ENCODE data around the gene PCBD2.
"Not testable (repeated sequence)": the region's sequence is repeated elsewhere in the genome, so short reads cannot be mapped to it uniquely, and the experiment has no call there.

The PCBD2 gene

GRCh38 chr5:134904610-134905245, at the start of gene PCBD2:
Gene PCBD2, plus strand, starts transcription at chr5:134905131. Its CDS starts 9 bp downstream, at chr5:134905140.
- peak; percentile 12 for DNase-seq

- not testable (repeated sequence) for DNase-seq
Measured at GRCh38 chr5:134856465-134856864, 48.5 kb upstream of the PCBD2 start.

DNA sequence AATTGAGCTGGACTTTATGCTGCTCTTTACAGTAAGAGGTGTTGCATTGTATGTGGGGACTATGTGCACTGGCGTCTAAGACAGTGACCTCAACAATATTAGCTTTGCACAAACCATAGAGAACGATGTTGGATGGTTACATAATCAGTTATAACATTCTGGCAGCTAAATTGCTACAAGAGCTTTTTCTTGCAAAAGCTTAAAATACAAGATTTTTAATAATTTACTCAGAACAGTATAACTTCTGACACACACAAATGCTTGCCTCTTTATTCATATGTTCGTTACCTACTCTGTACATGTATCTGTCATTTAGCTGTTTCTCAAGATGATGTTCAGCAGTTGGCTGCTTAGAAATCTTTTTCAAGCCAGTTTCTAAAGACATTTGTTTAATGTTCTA, 47.5 kb upstream of the PCBD2 start:
- no peak for DNase-seq

GRCh38 chr5:134864707-134865106, 40.2 kb upstream of the PCBD2 start:
- DNase-seq, result no peak

DNA sequence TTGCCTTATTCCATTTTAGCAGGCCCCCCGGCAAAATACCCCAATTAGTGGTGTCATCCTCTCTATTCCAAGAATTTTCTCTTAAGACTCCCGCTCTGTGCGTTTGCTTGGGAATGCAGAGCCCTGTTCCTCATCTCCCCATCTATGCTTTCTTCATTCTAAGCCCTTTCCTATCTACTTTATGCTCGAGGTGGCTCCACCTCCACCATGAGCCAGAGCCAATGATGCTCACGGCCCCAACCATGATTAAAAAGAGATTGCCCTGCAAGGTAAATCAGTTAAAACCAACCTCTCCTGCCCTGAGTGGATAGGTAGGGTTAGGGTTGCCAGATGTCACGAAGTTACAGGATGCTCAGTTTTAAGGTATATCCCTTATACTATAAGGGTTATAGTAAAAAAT, 31.4 kb upstream of the PCBD2 start:
- DNase-seq, result no peak

DNA sequence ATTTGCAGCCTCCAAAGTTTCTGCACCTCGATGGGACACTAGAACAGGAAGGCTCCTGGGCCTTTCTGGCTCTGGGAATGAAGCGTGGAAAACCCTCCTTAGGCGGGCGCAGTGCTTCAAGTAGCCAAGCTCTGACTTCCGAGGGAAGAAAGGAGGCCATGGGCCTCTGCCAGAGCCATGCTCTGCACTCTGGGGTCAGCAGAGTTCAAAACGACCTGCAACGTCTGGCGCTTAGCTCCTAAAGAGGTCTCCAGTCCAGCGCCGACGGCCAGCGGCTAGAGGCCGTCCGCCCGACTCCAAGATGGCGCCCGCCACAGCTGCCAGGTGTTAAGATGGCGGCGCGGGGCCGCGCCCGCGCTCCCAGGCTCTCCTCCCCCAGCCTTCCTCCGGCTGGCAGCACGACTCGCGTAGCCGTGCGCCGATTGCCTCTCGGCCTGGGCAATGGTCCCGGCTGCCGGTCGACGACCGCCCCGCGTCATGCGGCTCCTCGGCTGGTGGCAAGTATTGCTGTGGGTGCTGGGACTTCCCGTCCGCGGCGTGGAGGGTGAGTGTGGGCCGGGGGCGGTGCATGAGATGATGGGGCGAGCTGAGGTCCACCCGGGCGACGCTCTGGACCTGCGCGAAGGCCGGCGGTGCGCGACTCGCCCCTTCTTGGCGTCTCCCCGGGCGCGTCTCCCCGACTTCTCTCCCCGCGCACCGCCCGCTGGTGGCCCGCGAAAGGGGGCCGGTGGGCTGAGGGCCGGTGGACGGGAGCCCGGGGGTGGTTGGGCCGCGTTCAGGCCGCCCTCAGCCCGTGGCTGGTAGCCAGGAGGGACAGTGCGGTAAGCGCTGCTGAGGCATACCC, 30.7 kb upstream of the PCBD2 start, which contains the start of gene TXNDC15:
TXNDC15 (plus strand) TSS at position 385 of the 844 bp plus-strand sequence; CDS start at position 442, 57 bp downstream.
- DNase-seq, result no peak

DNA sequence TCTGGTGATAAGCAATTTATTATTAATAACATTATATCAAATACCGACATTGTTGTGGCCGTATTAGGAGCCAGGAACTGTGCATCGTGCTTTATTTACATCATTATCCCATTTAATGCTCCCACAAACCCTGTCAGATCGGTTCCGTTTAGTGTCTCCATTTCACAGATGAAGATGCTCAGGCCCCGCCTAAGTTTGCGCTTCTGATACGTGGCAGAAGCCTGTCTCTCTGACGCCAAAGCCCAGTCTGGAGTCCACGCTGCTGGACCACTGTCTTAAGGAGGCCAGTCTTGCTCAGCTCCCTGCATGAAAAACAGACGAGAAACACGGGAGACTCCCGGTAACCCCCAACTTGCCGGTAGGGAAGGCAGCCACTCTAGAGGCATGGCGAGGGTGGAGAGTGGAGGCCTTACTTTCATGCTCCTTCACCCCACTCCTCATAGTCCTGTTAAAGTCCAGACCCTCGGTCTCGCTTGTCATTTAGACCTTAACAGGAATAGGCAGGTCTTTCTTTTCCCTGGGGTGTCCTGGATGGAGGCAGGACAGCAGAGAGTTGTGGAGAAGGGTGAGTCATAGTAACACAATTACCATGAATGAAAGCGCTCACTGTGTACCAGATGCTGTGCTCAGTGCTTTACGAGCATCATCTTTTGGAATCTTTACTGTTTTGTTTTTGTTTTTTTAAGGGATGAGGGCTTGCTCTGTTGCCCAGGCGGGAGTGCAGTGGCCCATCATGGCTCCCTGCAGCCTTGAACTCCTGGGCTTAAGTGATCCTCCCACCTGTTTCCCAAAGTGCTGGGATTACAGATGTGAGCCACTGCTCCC, 29.9 kb upstream of the PCBD2 start:
- DNase-seq, result no peak

DNA sequence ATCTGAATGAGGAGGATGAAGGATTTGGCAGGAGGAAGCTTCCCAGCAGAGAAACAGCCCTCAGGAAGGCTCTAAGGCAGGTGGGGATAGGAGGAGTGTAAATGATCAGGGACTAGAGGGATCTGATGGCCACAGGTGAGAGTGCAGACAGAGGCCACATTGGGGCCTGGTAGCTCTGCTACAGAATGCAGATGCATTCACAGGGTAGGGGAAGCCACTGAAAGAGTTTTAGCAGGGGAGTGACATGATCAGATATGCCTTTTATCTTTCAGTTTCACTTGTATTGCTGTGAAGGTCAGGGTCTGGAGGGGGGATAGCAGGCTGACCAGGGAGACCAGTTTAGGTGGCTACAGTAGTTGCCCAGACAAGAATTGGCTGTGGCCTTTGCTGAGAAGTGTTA, 27.8 kb upstream of the PCBD2 start:
- DNase-seq, result no peak

- no peak for DNase-seq
Measured at GRCh38 chr5:134878403-134878802, 26.5 kb upstream of the PCBD2 start.

DNA sequence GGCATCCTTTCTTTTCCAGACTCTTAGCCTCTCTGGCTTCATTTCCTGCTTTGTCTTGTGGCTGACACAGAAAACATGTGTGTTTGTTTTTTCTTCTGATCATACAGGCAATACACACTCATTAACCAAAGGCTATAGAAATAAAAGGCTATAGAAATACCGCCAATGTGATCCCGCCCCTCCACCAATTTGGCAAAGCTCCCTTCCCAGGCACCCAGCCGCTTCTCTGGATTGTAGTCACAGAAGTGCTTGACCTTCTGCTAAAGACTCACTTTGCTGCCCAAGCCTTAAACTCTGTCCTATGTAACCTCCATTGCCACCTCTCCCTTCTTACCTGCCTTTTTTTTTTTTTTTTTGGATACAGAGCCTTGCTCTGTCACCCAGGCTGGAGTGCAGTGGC, 25.5 kb upstream of the PCBD2 start:
- DNase-seq, result no peak

GRCh38 chr5:134880937-134881336, 24.0 kb upstream of the PCBD2 start:
- DNase-seq, result not testable (repeated sequence)

DNA sequence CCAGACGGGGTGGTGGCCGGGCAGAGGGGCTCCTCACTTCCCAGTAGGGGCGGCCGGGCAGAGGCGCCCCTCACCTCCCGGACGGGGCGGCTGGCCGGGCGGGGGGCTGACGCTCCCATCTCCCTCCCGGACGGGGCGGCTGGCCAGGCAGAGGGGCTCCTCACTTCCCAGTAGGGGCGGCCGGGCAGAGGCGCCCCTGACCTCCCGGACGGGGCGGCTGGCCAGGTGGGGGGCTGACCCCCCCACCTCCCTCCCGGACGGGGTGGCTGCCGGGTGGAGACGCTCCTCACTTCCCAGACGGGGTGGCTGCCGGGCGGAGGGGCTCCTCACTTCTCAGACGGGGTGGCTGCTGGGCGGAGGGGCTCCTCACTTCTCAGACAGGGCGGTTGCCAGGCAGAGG, 23.2 kb upstream of the PCBD2 start:
- not testable (repeated sequence) for DNase-seq

DNA sequence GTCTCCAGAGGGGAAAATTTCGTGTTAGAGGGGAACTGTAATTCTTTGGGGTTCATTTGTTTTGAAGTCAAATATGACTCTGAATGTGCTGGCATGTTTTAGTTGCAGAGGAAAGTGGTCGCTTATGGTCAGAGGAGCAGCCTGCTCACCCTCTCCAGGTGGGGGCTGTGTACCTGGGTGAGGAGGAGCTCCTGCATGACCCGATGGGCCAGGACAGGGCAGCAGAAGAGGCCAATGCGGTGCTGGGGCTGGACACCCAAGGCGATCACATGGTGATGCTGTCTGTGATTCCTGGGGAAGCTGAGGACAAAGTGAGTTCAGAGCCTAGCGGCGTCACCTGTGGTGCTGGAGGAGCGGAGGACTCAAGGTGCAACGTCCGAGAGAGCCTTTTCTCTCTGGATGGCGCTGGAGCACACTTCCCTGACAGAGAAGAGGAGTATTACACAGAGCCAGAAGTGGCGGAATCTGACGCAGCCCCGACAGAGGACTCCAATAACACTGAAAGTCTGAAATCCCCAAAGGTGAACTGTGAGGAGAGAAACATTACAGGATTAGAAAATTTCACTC, 17.3 kb upstream of the PCBD2 start:
- no peak for DNase-seq

DNA sequence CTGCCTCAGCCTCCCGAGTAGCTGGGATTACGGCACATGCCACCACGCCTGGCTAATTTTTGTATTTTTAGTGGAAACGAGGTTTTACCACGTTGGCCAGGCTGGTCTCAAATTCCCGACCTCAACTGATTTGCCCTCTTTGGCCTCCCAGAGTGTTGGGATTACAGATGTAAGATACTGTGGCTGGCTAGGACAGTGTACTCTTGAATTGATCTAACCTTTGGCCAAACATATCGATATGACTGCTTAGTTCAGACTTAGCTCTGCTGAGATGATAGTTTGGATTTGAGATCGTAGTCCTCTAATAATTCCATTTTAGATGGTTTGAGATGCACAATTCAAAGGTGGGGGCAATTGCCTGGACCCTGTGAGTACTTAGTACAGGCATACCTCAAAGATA, 15.6 kb upstream of the PCBD2 start:
- no peak for DNase-seq

DNA sequence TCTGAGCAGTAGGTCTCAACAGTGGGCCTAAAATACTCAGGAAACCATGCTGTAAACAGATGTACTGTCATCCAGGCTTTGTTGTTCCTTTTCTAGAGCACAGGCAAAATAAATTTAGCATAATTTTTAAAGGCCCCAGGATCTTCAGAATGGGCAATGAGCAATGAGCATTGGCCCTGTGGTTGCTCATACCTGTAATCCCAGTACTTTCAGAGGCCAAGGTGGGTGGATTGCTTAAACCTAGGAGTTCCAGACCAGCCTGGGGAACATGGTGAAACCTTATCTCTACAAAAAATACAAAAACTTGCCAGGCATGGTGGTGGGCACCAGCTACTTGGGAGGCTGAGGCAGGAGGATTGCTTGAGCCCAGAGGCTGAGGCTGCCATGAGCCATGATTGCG, 13.5 kb upstream of the PCBD2 start:
- DNase-seq, result no peak

GRCh38 chr5:134892282-134892681, 12.6 kb upstream of the PCBD2 start:
- no peak for DNase-seq

DNA sequence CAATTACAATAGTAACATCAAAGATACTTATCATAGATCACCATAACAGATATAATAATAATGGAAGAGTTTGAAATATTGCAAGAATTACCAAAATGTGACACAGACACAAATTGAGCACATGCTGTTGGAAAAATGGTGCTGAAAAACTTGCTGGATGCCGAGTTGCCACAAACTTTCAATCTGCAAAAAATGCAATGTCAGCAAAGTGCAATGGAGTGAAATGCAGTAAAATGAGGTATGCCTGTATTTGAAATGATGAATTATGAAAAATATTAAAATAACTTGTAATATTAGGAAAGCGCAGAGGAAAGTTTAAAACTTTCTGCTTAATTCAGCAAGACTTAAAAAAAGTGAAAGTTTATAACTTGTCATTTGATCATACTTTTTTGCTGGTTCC, 12.0 kb upstream of the PCBD2 start:
- no peak for DNase-seq

GRCh38 chr5:134893748-134894505, 11.0 kb upstream of the PCBD2 start:
- no peak for DNase-seq

GRCh38 chr5:134902071-134902801, 2.7 kb upstream of the PCBD2 start:
- DNase-seq, result no peak

- peak; percentile 10 for DNase-seq
Measured at GRCh38 chr5:134905246-134905996, 490 bp downstream of the PCBD2 start.

- no peak for DNase-seq
Measured at GRCh38 chr5:134906811-134907210, 1.9 kb downstream of the PCBD2 start.

All from NCI-H2081 treated with DMSO at 0.1 percent for 48 hours (cell line).